Measurements from ENCODE around the gene CST5. TPM values are rescaled to one million over a fixed set of nuclear protein-coding genes. Genes with fewer than 3 reads are reported as not detected.

The CST5 gene
- total RNA-seq, 2 donors from 2014 or later, result not detected

DNA sequence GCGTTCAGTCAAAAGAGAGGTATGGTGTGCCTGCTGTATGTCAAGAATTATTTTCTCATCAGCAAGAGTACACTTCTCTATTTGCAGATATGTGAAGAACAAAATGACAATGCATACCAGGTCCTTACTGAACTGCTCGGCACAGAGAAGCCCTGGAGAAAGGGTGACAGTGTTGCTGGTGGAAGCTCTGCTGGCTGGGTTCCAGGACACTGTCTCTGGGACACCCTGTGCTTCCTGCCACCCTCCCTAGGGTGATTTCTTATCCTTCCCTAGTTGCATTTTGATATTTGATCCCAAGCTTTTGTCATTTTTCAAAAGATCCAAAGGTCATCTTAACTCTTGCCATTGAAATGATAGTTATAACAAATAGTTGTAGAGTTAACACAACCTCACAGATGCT, 8.3 kb upstream of the CST5 start:
- WGBS, result 65% methylated on average over 2 of the region's 2 CpGs
- intact Hi-C loops (cut with DNase I), result no loop called here

DNA sequence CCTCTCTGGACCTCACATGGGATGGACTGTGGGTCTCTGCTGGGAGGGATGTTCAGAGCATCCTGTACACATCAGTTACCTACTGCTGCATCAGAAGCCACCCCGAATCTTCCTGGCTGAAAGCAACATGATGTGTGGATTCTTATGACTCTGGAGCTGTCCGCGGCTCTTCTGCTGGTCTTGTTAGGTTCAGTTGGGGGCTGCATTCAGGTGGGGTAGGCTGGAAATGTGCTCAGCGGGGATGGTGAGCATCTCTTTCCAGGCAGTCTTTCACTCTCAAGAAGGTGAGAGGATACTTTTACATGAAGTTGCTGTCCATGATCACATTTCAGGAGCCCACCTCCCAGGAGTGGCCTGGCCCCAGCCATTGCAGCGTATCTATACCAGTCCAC, 5.2 kb upstream of the CST5 start:
- no peaks in the 10 kb centered on the region for H3K9me3 ChIP-seq
- no peaks in the 10 kb centered on the region for H3K27me3 ChIP-seq (replicated peaks; ENCODE audit: insufficient read depth)
- H3K4me1 ChIP-seq (replicated peaks), result no peaks in the 10 kb centered on the region
- intact Hi-C loops (cut with DNase I), result no loop called here
- TF ChIP-seq POLR2A (IDR thresholded peaks at IDR 0.05) (no peak), POLR2AphosphoS5 (IDR thresholded peaks at IDR 0.05) (no peak)
- TF ChIP-seq, protein P1, sequence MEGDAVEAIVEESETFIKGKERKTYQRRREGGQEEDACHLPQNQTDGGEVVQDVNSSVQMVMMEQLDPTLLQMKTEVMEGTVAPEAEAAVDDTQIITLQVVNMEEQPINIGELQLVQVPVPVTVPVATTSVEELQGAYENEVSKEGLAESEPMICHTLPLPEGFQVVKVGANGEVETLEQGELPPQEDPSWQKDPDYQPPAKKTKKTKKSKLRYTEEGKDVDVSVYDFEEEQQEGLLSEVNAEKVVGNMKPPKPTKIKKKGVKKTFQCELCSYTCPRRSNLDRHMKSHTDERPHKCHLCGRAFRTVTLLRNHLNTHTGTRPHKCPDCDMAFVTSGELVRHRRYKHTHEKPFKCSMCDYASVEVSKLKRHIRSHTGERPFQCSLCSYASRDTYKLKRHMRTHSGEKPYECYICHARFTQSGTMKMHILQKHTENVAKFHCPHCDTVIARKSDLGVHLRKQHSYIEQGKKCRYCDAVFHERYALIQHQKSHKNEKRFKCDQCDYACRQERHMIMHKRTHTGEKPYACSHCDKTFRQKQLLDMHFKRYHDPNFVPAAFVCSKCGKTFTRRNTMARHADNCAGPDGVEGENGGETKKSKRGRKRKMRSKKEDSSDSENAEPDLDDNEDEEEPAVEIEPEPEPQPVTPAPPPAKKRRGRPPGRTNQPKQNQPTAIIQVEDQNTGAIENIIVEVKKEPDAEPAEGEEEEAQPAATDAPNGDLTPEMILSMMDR (IDR thresholded peaks at IDR 0.05), result no peak
- no peak overlapping the region for H3K27ac ChIP-seq
- H3K36me3 ChIP-seq, result no peaks in the 10 kb centered on the region
- 95% methylated on average over 5 of the region's 5 CpGs for WGBS
- no peak overlapping the region for H3K4me3 ChIP-seq
- no peak for DNase-seq (ENCODE audit: low spot score)

More for the DNA sequence above, 8.3 kb upstream of the CST5 start:
- Histone ChIP-seq H3K27me3 (replicated peaks; ENCODE audit: insufficient read depth) (no peaks in the 10 kb centered on the region), H3K27ac (no peak overlapping the region), H3K9me3 (no peaks in the 10 kb centered on the region), H3K4me3 (no peak overlapping the region), H3K4me1 (replicated peaks) (no peaks in the 10 kb centered on the region), H3K36me3 (no peaks in the 10 kb centered on the region)
- TF ChIP-seq, protein P1 (IDR thresholded peaks at IDR 0.05), result no peak
- no peak for TF ChIP-seq POLR2AphosphoS5 (IDR thresholded peaks at IDR 0.05)
- no peak for TF ChIP-seq POLR2A (IDR thresholded peaks at IDR 0.05)
- no peak for DNase-seq (ENCODE audit: low spot score)

DNA sequence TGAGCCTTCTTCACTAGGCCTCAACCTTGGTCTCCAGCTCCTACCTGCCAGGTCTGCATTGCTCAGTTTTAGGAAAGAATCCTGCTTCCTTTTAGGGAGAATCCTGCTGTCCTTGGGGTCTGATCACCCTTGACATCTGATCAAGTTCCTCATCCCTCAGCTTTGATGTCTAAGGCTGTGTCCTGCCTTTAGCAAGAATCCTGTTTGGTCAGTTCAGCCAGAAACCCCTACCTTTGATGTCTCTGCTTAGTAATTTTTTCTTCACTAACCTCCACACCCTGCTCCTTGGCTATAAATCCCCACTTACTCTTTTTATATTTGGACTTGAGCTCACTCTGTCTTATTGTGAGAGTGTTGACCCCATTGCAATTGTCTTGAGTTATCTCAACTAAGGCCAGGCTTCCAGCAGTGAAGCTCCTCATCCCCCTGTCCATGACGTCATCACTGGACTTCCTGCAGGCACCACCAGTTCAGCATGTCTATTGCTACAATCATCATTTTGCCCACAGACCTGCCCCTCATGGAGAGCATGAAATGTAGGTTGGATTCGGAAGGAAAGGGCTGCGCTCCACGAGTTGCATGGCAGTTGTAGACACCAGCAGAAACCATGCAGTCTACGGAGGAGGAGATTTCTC, 4.7 kb upstream of the CST5 start:
- Histone ChIP-seq H3K4me3 (no peak overlapping the region), H3K4me1 (replicated peaks) (no peaks in the 10 kb centered on the region), H3K27me3 (replicated peaks; ENCODE audit: insufficient read depth) (no peaks in the 10 kb centered on the region), H3K9me3 (no peaks in the 10 kb centered on the region), H3K27ac (no peak overlapping the region), H3K36me3 (no peaks in the 10 kb centered on the region)
- TF ChIP-seq, protein P1 (IDR thresholded peaks at IDR 0.05), result no peak
- TF ChIP-seq POLR2AphosphoS5 (IDR thresholded peaks at IDR 0.05) (no peak), POLR2A (IDR thresholded peaks at IDR 0.05) (no peak)
- intact Hi-C loops (cut with DNase I), result no loop called here
- 82% methylated on average over 5 of the region's 5 CpGs for WGBS
- no peak for DNase-seq (ENCODE audit: low spot score)

DNA sequence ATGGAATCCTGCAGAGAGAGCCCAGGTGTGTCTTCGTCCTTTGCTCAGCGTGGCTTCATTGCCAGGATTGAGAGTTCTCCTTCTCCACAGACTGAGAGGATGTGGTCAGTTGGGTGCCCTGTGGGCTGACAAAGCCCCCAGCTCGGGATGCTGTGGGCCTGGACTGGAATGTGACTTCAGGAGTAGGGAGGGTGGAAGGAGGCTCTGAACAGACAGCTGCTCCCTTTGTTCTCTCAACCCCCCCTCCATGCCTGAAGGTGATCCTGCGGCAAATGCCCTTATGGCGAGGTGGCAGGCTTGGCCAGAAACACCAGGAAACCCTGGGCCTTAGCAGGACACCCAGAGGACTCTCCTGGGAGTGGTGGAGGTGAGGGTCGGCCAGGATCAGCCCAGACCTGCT, 1.8 kb upstream of the CST5 start:
- intact Hi-C loops (cut with DNase I), result no loop called here
- no peak overlapping the region for H3K27ac ChIP-seq
- H3K4me1 ChIP-seq (replicated peaks), result no peaks in the 10 kb centered on the region
- H3K9me3 ChIP-seq, result no peaks in the 10 kb centered on the region
- WGBS, result 49% methylated on average over 6 of the region's 6 CpGs
- H3K27me3 ChIP-seq (replicated peaks; ENCODE audit: insufficient read depth), result no peaks in the 10 kb centered on the region
- no peak for DNase-seq (ENCODE audit: low spot score)
- no peaks in the 10 kb centered on the region for H3K36me3 ChIP-seq
- TF ChIP-seq POLR2A (IDR thresholded peaks at IDR 0.05), result no peak
- H3K4me3 ChIP-seq, result no peak overlapping the region

DNA sequence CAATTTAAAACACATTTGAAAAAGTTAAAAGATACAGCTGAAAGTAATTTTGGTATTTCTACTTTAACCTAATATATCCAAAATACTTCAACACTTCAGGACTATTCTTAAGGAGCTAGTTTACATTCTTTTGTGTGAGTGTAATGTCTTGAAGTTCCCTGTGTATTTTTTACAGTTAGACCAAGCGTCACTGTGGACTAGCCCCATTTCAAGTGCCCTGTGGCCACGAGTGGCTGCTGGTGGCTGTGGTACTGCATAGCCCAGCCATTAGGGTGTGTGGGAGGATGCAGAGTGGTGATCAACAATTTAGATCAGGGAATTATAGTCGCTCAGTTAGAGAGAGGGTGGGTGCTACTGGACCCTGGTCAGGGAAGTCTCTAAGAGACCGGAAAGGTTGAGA, 869 bp upstream of the CST5 start:
- TF ChIP-seq POLR2A (IDR thresholded peaks at IDR 0.05), result no peak
- no peak for TF ChIP-seq POLR2AphosphoS5 (IDR thresholded peaks at IDR 0.05)
- TF ChIP-seq, protein P1 (IDR thresholded peaks at IDR 0.05), result no peak
- intact Hi-C loops (cut with DNase I), result no loop called here
- H3K4me1 ChIP-seq (replicated peaks), result no peaks in the 10 kb centered on the region
- 44% methylated on average over 4 of the region's 4 CpGs for WGBS
- no peak for DNase-seq (ENCODE audit: low spot score)
- H3K27me3 ChIP-seq (replicated peaks; ENCODE audit: insufficient read depth), result no peaks in the 10 kb centered on the region
- H3K4me3 ChIP-seq, result no peak overlapping the region
- no peak overlapping the region for H3K27ac ChIP-seq
- no peaks in the 10 kb centered on the region for H3K36me3 ChIP-seq
- H3K9me3 ChIP-seq, result no peaks in the 10 kb centered on the region

All from prostate gland (tissue), 2 donors.